IMR-90 (cell line): ENCODE data around the gene FOXO6. TPM values are rescaled to one million over a fixed set of nuclear protein-coding genes. Genes with fewer than 3 reads are reported as not detected.

Source experiments
- ATAC-seq: fragments of 200-7000 bp; cut with Tn5 transposase; 2 replicates; pipeline ENCODE4 v1.9.1; 2020; ENCODE audit warnings: low read depth, mild to moderate bottlenecking, moderate library complexity
- BruUV-seq: library from RNA; stranded (reverse); fragments of 400-500 nt; replicated peaks from 2 replicates; lab custom pipeline; 2021; lab: Mats Ljungman, UMichigan
- CTCF ChIA-PET: fragments of 300-600 bp; formaldehyde crosslinking; extraction: SDS; loops from one replicate; lab custom pipeline; 2021; ENCODE audit warnings: antibody characterized with exemption; lab: Yijun Ruan, JAX
- POLR2A ChIA-PET: fragments of 300-600 bp; sonication (Branson Sonifier 250); formaldehyde crosslinking; loops from one replicate; lab custom pipeline; 2022; ENCODE audit warnings: antibody characterized with exemption; ENCODE audit not compliant: unreplicated experiment; lab: Charles Lee
- DNase-seq: peaks from one replicate; pipeline ENCODE4 v3.0.0; 2013
- H2AFZ ChIP-seq: replicated peaks from 2 replicates; pipeline ENCODE3; 2013; ENCODE audit warnings: low read length, mild to moderate bottlenecking; ENCODE audit not compliant: poor library complexity
- H2AK5ac ChIP-seq: 2 replicates; pipeline ENCODE4 v1.6.1; 2013; ENCODE audit warnings: low read depth, low read length, inconsistent platforms
- H2AK9ac ChIP-seq: replicated peaks from 2 replicates; pipeline ENCODE3; 2013; ENCODE audit warnings: mild to moderate bottlenecking, low read depth, low read length, moderate library complexity; ENCODE audit not compliant: poor library complexity
- H2BK120ac ChIP-seq: 2 replicates; pipeline ENCODE4 v1.6.1; 2013; ENCODE audit warnings: low read depth, low read length, inconsistent platforms
- H2BK15ac ChIP-seq: 3 replicates; pipeline ENCODE4 v1.6.1; 2013; ENCODE audit warnings: low read depth, low read length, inconsistent platforms
- H2BK20ac ChIP-seq: 2 replicates; pipeline ENCODE4 v1.6.1; 2013; ENCODE audit warnings: low read depth, mild to moderate bottlenecking, inconsistent platforms, low read length, moderate library complexity
- H2BK5ac ChIP-seq: 2 replicates; pipeline ENCODE4 v1.6.1; 2013; ENCODE audit warnings: mild to moderate bottlenecking, low read depth, low read length, inconsistent platforms; ENCODE audit not compliant: poor library complexity, severe bottlenecking
- H3K14ac ChIP-seq: replicated peaks from 2 replicates; pipeline ENCODE4 v1.6.1; 2013; ENCODE audit warnings: low read depth, low read length, inconsistent platforms
- H3K18ac ChIP-seq: 2 replicates; pipeline ENCODE4 v1.6.1; 2013; ENCODE audit warnings: low read depth, low read length, control low read depth
- H3K23ac ChIP-seq: 2 replicates; pipeline ENCODE4 v1.6.1; 2013; ENCODE audit warnings: low read depth, low read length, inconsistent platforms
- H3K27ac ChIP-seq: 2 replicates; pipeline ENCODE4 v1.5.1; 2013; ENCODE audit warnings: mild to moderate bottlenecking, control low read depth, low read length; ENCODE audit not compliant: insufficient read depth
- H3K27me3 ChIP-seq: 2 replicates; pipeline ENCODE4 v1.6.1; 2013; ENCODE audit warnings: low read length; ENCODE audit not compliant: control insufficient read depth, insufficient read depth
- H3K36me3 ChIP-seq: 2 replicates; pipeline ENCODE4 v1.6.1; 2013; ENCODE audit warnings: low read length, mixed read lengths; ENCODE audit not compliant: control insufficient read depth, insufficient read depth
- H3K4ac ChIP-seq: 2 replicates; pipeline ENCODE4 v1.6.1; 2013; ENCODE audit warnings: low read depth, low read length, inconsistent platforms
- H3K4me1 ChIP-seq: 2 replicates; pipeline ENCODE4 v1.6.1; 2013; ENCODE audit warnings: low read length, mixed read lengths; ENCODE audit not compliant: control insufficient read depth, insufficient read depth
- H3K4me2 ChIP-seq: 2 replicates; pipeline ENCODE4 v1.6.1; 2013; ENCODE audit warnings: low read depth, mild to moderate bottlenecking, control low read depth, low read length, moderate library complexity
- H3K4me3 ChIP-seq: 2 replicates; pipeline ENCODE4 v1.5.1; 2013; ENCODE audit warnings: low read depth, mild to moderate bottlenecking, control low read depth, low read length, moderate library complexity; ENCODE audit not compliant: insufficient read depth
- H3K56ac ChIP-seq: 2 replicates; pipeline ENCODE4 v1.6.1; 2013; ENCODE audit warnings: low read length, inconsistent platforms; ENCODE audit not compliant: insufficient read depth; ENCODE audit errors: extremely low read depth
- H3K79me1 ChIP-seq, 2 experiments: 2 replicates each; pipeline ENCODE4 v1.6.1; 2013; ENCODE audit warnings: low read length in 2 of 2, inconsistent platforms in 1 of 2, low read depth in 1 of 2
- H3K9ac ChIP-seq: 2 replicates; pipeline ENCODE4 v1.6.1; 2013; ENCODE audit warnings: low read depth, low read length, control low read depth
- H3K9me1 ChIP-seq: 2 replicates; pipeline ENCODE4 v1.6.1; 2013; ENCODE audit warnings: low read length, inconsistent platforms; ENCODE audit not compliant: insufficient read depth
- H3K9me3 ChIP-seq: 2 replicates; pipeline ENCODE4 v1.6.1; 2013; ENCODE audit warnings: low read length; ENCODE audit not compliant: control insufficient read depth, insufficient read depth
- H4K20me1 ChIP-seq: 2 replicates; pipeline ENCODE4 v1.6.1; 2013; ENCODE audit warnings: low read length, inconsistent platforms; ENCODE audit not compliant: insufficient read depth
- H4K5ac ChIP-seq: 2 replicates; pipeline ENCODE4 v1.6.1; 2013; ENCODE audit warnings: mild to moderate bottlenecking, low read depth, low read length, control low read depth
- H4K8ac ChIP-seq, 2 experiments: 2 replicates each; pipeline ENCODE4 v1.6.1; 2013; ENCODE audit warnings: low read depth in 2 of 2, low read length in 2 of 2, control low read depth in 1 of 2, inconsistent platforms in 1 of 2
- H4K91ac ChIP-seq: 2 replicates; pipeline ENCODE4 v1.6.1; 2013; ENCODE audit warnings: low read depth, low read length, inconsistent platforms; ENCODE audit not compliant: insufficient read depth
- BHLHE40 ChIP-seq: fragments of 150-350 bp; IDR thresholded peaks from 2 replicates; pipeline ENCODE4 v1.6.1; 2016; ENCODE audit warnings: mild to moderate bottlenecking, low read depth, low read length
- CEBPB ChIP-seq: IDR thresholded peaks from 2 replicates; pipeline ENCODE4 v1.6.1; 2012; ENCODE audit warnings: low read depth, low read length, improper control_type of control experiment
- CHD1 ChIP-seq: IDR thresholded peaks from 2 replicates; pipeline ENCODE4 v1.6.1; 2012; ENCODE audit warnings: low read depth, low read length, improper control_type of control experiment
- CTCF ChIP-seq: conservative IDR thresholded peaks from 2 replicates; pipeline ENCODE4 v1.5.1; 2012; ENCODE audit warnings: mild to moderate bottlenecking, low read depth, low read length, improper control_type of control experiment
- FOS ChIP-seq: fragments of 150-350 bp; IDR thresholded peaks from 2 replicates; pipeline ENCODE4 v1.6.1; 2016; ENCODE audit warnings: low read depth, low read length
- MAFK ChIP-seq: IDR thresholded peaks from 2 replicates; pipeline ENCODE4 v1.6.1; 2012; ENCODE audit warnings: low read depth, low read length, improper control_type of control experiment
- MAZ ChIP-seq: IDR thresholded peaks from 2 replicates; pipeline ENCODE4 v1.6.1; 2012; ENCODE audit warnings: low read depth, mild to moderate bottlenecking, low read length, improper control_type of control experiment, moderate library complexity, borderline replicate concordance
- MXI1 ChIP-seq: IDR thresholded peaks from 2 replicates; pipeline ENCODE4 v1.6.1; 2012; ENCODE audit warnings: low read depth, mild to moderate bottlenecking, low read length, moderate library complexity, borderline replicate concordance
- NFE2L2 ChIP-seq: fragments of 150-350 bp; IDR thresholded peaks from 2 replicates; pipeline ENCODE4 v1.6.1; 2016; ENCODE audit warnings: low read depth, mild to moderate bottlenecking, low read length
- POLR2A ChIP-seq: IDR thresholded peaks from 2 replicates; pipeline ENCODE4 v1.6.1; 2012; ENCODE audit warnings: mild to moderate bottlenecking, low read depth, low read length
- RCOR1 ChIP-seq: IDR thresholded peaks from 2 replicates; pipeline ENCODE4 v1.6.1; 2012; ENCODE audit warnings: mild to moderate bottlenecking, low read length, improper control_type of control experiment; ENCODE audit not compliant: insufficient replicate concordance
- RFX5 ChIP-seq: IDR thresholded peaks from 2 replicates; pipeline ENCODE4 v1.8.0; 2012; ENCODE audit warnings: low read depth, mild to moderate bottlenecking, low read length, moderate library complexity
- SMC3 ChIP-seq: fragments of 150-350 bp; IDR thresholded peaks from 2 replicates; pipeline ENCODE4 v1.6.1; 2016; ENCODE audit warnings: low read depth, mild to moderate bottlenecking, antibody characterized with exemption, low read length, moderate library complexity
- WGBS, 2 experiments: methylation state at CpG; one replicate each; pipeline versions ENCODE4 v1.1.5 to v1.1.7; 2013; ENCODE audit warnings: missing lambda C conversion rate in 2 of 2; ENCODE audit not compliant: insufficient read length in 1 of 2; ENCODE audit errors: extremely low coverage in 2 of 2; 5-methylcytosine and 5-hydroxymethylcytosine counted together
- dilution Hi-C: fragments of 300-500 bp; cut with HindIII; formaldehyde crosslinking; loops from one replicate; pipeline ENCODE4 v1.14.3; 2018; ENCODE audit warnings: low sequenced_read_pairs; ENCODE audit not compliant: unreplicated experiment
- in situ Hi-C: fragments of 300-500 bp; cut with MboI; formaldehyde crosslinking; loops from 3 replicates; pipeline ENCODE4 v1.14.3; 2019; ENCODE audit warnings: low sequenced_read_pairs, inconsistent platforms, mixed read lengths
- intact Hi-C: fragments of 100-400 bp; cut with micrococcal nuclease; formaldehyde crosslinking; loops from 2 replicates; pipeline ENCODE4 v1.10.0; 2022
- polyA plus RNA-seq, 3 experiments: library from polyadenylated mRNA; depleted of rRNA; stranded (reverse); fragments of >200 nt; gene quantifications; 2 replicates each; pipeline ENCODE4 v1.2.3, GENCODE V29; 2012; ENCODE audit warnings: low replicate concordance in 1 of 3
- total RNA-seq: library from RNA; depleted of rRNA; stranded (reverse); fragments of >200 nt; gene quantifications from 2 replicates; pipeline ENCODE4 v1.2.3, GENCODE V29; 2012
- TF ChIP-seq, protein P1 (sequence below): fragments of 150-350 bp; IDR thresholded peaks from 2 replicates; pipeline ENCODE4 v1.6.1; 2017; ENCODE audit warnings: mild to moderate bottlenecking, antibody characterized with exemption, low read length, low read depth
- TF ChIP-seq, protein P2 (sequence below): fragments of 150-350 bp; IDR thresholded peaks from 2 replicates; pipeline ENCODE4 v1.6.1; 2016; ENCODE audit warnings: low read depth, mild to moderate bottlenecking, low read length, moderate library complexity, borderline replicate concordance

FOXO6 gene
- total and polyA plus RNA-seq, 2 of the 4 experiments (the other 2 are of a cell fraction): not detected

- CTCF ChIA-PET: no interaction called here
- no peak for TF ChIP-seq MAFK
- TF ChIP-seq NFE2L2: no peak
- no peak for TF ChIP-seq CEBPB
- no peak for TF ChIP-seq BHLHE40
- no peak for TF ChIP-seq MXI1
- no peak for TF ChIP-seq SMC3
- no peak for TF ChIP-seq RFX5
- no peak for TF ChIP-seq CTCF
- no peak for TF ChIP-seq RCOR1
- TF ChIP-seq, protein P1, sequence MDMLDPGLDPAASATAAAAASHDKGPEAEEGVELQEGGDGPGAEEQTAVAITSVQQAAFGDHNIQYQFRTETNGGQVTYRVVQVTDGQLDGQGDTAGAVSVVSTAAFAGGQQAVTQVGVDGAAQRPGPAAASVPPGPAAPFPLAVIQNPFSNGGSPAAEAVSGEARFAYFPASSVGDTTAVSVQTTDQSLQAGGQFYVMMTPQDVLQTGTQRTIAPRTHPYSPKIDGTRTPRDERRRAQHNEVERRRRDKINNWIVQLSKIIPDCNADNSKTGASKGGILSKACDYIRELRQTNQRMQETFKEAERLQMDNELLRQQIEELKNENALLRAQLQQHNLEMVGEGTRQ: no peak
- no peak for TF ChIP-seq MAZ
- no peak for TF ChIP-seq CHD1
- TF ChIP-seq POLR2A: no peak
- TF ChIP-seq, protein P2, sequence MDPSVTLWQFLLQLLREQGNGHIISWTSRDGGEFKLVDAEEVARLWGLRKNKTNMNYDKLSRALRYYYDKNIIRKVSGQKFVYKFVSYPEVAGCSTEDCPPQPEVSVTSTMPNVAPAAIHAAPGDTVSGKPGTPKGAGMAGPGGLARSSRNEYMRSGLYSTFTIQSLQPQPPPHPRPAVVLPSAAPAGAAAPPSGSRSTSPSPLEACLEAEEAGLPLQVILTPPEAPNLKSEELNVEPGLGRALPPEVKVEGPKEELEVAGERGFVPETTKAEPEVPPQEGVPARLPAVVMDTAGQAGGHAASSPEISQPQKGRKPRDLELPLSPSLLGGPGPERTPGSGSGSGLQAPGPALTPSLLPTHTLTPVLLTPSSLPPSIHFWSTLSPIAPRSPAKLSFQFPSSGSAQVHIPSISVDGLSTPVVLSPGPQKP: no peak
- TF ChIP-seq FOS: no peak
Observed at GRCh38 chr1:41328780-41329640, 32.2 kb upstream of the FOXO6 start.

More at GRCh38 chr1:41328780-41329640, 32.2 kb upstream of the FOXO6 start:
- BruUV-seq: no TSS peak
- DNase-seq: no peak
- in situ Hi-C loops (no loop called here), dilution Hi-C loops (no loop called here), intact Hi-C loops (no loop called here)
- no peak overlapping the region for H2AFZ ChIP-seq
- no peak overlapping the region for H2AK5ac ChIP-seq
- no peak overlapping the region for H3K23ac ChIP-seq
- H3K27me3 ChIP-seq: peaks cover 25% of the 10 kb centered on the region
- no peaks in the 10 kb centered on the region for H4K20me1 ChIP-seq
- H4K91ac ChIP-seq: no peak overlapping the region
- H4K5ac ChIP-seq: no peak overlapping the region
- H3K56ac ChIP-seq: no peak overlapping the region
- no peak overlapping the region for H3K27ac ChIP-seq
- no peak overlapping the region for H3K4me2 ChIP-seq
- peaks cover 5% of the 10 kb centered on the region; the same call in 1 of the 2 replicates for H3K9me3 ChIP-seq
- ATAC-seq: no peak
- POLR2A ChIA-PET: no interaction called here
- H3K4ac ChIP-seq: no peak overlapping the region
- H2BK20ac ChIP-seq: no peak overlapping the region
- no peak overlapping the region for H3K4me3 ChIP-seq
- 83% methylated on average over 1 of the region's 6 CpGs; no CpG with 5 or more reads in 1 of the 2 experiments for WGBS, 2 experiments
- H2BK5ac ChIP-seq: no peak overlapping the region
- H2AK9ac ChIP-seq: no peak overlapping the region
- H3K14ac ChIP-seq: no peak overlapping the region
- H3K9ac ChIP-seq: no peak overlapping the region
- no peak overlapping the region for H2BK120ac ChIP-seq
- no peak overlapping the region for H4K8ac ChIP-seq
- H3K18ac ChIP-seq: no peak overlapping the region
- no peaks in the 10 kb centered on the region for H3K36me3 ChIP-seq
- H3K79me1 ChIP-seq: no peaks in the 10 kb centered on the region
- no peaks in the 10 kb centered on the region for H3K4me1 ChIP-seq
- H3K9me1 ChIP-seq: no peaks in the 10 kb centered on the region
- no peak overlapping the region for H2BK15ac ChIP-seq
